ENCODE measurements around the gene SMAD1.
"Not testable (repeated sequence)": the region's sequence is repeated elsewhere in the genome, so short reads cannot be mapped to it uniquely, and the experiment has no call there.

Gene SMAD1

GRCh38 chr4:145567516-145567915 lies 85.9 kb downstream of the SMAD1 start:
- Histone ChIP-seq H3K9me2 (replicated peaks; ENCODE audit: control insufficient read depth, low read length) (no peaks in the 10 kb centered on the region), H3K4me2 (ENCODE audit: low read length) (no peak overlapping the region)

GRCh38 chr4:145574546-145574945 lies 92.9 kb downstream of the SMAD1 start:
- not testable (repeated sequence) for H3K79me2 ChIP-seq (ENCODE audit: control insufficient read depth, low read length); H3K4me1 ChIP-seq (ENCODE audit: control insufficient read depth, low read length); H4K20me1 ChIP-seq (ENCODE audit: control insufficient read depth, insufficient read depth, low read depth, low read length); H3K27me3 ChIP-seq (ENCODE audit: control insufficient read depth, low read length); H3K9me2 ChIP-seq (replicated peaks; ENCODE audit: control insufficient read depth, low read length); H3K9me3 ChIP-seq (ENCODE audit: control insufficient read depth, insufficient read depth, low read length); H3K27ac ChIP-seq (ENCODE audit: low read depth, low read length); H3F3A ChIP-seq (ENCODE audit: control insufficient read depth, insufficient read depth); H3K4me2 ChIP-seq (ENCODE audit: low read length); H3K36me3 ChIP-seq (ENCODE audit: control insufficient read depth, low read length); H3K4me3 ChIP-seq (ENCODE audit: low read length)

More at GRCh38 chr4:145567516-145567915, 85.9 kb downstream of the SMAD1 start:
- Histone ChIP-seq H3K9me3 (ENCODE audit: control insufficient read depth, insufficient read depth, low read length) (no peaks in the 10 kb centered on the region), H3K27ac (ENCODE audit: low read depth, low read length) (no peak overlapping the region), H3K36me3 (ENCODE audit: control insufficient read depth, low read length) (no peaks in the 10 kb centered on the region), H3K79me2 (ENCODE audit: control insufficient read depth, low read length) (no peaks in the 10 kb centered on the region), H3K4me1 (ENCODE audit: control insufficient read depth, low read length) (no peaks in the 10 kb centered on the region), H3F3A (ENCODE audit: control insufficient read depth, insufficient read depth) (no peaks in the 10 kb centered on the region), H3K27me3 (ENCODE audit: control insufficient read depth, low read length) (no peaks in the 10 kb centered on the region), H3K4me3 (ENCODE audit: low read length) (no peak overlapping the region), H4K20me1 (ENCODE audit: control insufficient read depth, insufficient read depth, low read depth, low read length) (no peaks in the 10 kb centered on the region)
- no peak for TF ChIP-seq CTCF (IDR thresholded peaks at IDR 0.05; ENCODE audit: low read depth, low read length, poor library complexity, severe bottlenecking)
- TF ChIP-seq EZH2phosphoT487 (IDR thresholded peaks at IDR 0.05; ENCODE audit: borderline replicate concordance, low read length), result no peak

GRCh38 chr4:145580906-145581305 lies 99.3 kb downstream of the SMAD1 start:
- Histone ChIP-seq H3K27me3 (ENCODE audit: control insufficient read depth, low read length) (no peaks in the 10 kb centered on the region), H4K20me1 (ENCODE audit: control insufficient read depth, insufficient read depth, low read depth, low read length) (no peaks in the 10 kb centered on the region), H3K4me1 (ENCODE audit: control insufficient read depth, low read length) (peaks cover under 1% of the 10 kb centered on the region), H3K9me3 (ENCODE audit: control insufficient read depth, insufficient read depth, low read length) (no peaks in the 10 kb centered on the region), H3K4me3 (ENCODE audit: low read length) (no peak overlapping the region), H3K36me3 (ENCODE audit: control insufficient read depth, low read length) (no peaks in the 10 kb centered on the region), H3K27ac (ENCODE audit: low read depth, low read length) (no peak overlapping the region), H3K9me2 (replicated peaks; ENCODE audit: control insufficient read depth, low read length) (no peaks in the 10 kb centered on the region), H3K4me2 (ENCODE audit: low read length) (no peak overlapping the region), H3K79me2 (ENCODE audit: control insufficient read depth, low read length) (no peaks in the 10 kb centered on the region), H3F3A (ENCODE audit: control insufficient read depth, insufficient read depth) (no peaks in the 10 kb centered on the region)
- TF ChIP-seq CTCF (IDR thresholded peaks at IDR 0.05; ENCODE audit: low read depth, low read length, poor library complexity, severe bottlenecking) (no peak), EZH2phosphoT487 (IDR thresholded peaks at IDR 0.05; ENCODE audit: borderline replicate concordance, low read length) (no peak)

- TF ChIP-seq EZH2phosphoT487 (IDR thresholded peaks at IDR 0.05; ENCODE audit: borderline replicate concordance, low read length) (no peak), CTCF (IDR thresholded peaks at IDR 0.05; ENCODE audit: low read depth, low read length, poor library complexity, severe bottlenecking) (no peak)
- no peak overlapping the region for H3K4me2 ChIP-seq (ENCODE audit: low read length)
- no peaks in the 10 kb centered on the region for H3K27me3 ChIP-seq (ENCODE audit: control insufficient read depth, low read length)
- no peak overlapping the region for H3K4me3 ChIP-seq (ENCODE audit: low read length)
- no peaks in the 10 kb centered on the region for H3K9me2 ChIP-seq (replicated peaks; ENCODE audit: control insufficient read depth, low read length)
- H4K20me1 ChIP-seq (ENCODE audit: control insufficient read depth, insufficient read depth, low read depth, low read length), result no peaks in the 10 kb centered on the region
- H3K79me2 ChIP-seq (ENCODE audit: control insufficient read depth, low read length), result no peaks in the 10 kb centered on the region
- H3K9me3 ChIP-seq (ENCODE audit: control insufficient read depth, insufficient read depth, low read length), result no peaks in the 10 kb centered on the region
- H3K27ac ChIP-seq (ENCODE audit: low read depth, low read length), result no peak overlapping the region
- H3K36me3 ChIP-seq (ENCODE audit: control insufficient read depth, low read length), result no peaks in the 10 kb centered on the region
- H3K4me1 ChIP-seq (ENCODE audit: control insufficient read depth, low read length), result peaks cover 18% of the 10 kb centered on the region
- no peaks in the 10 kb centered on the region for H3F3A ChIP-seq (ENCODE audit: control insufficient read depth, insufficient read depth)
These were observed 101.8 kb downstream of the SMAD1 start for GRCh38 chr4:145583191-145584055.

All from DOHH2 (cell line).